Mesothelial cell of epicardium (in vitro differentiated cells): ENCODE results near the gene TGFB2. TPM values are rescaled to one million over a fixed set of nuclear protein-coding genes. Genes with fewer than 3 reads are reported as not detected.
A peak's percentile ranks its signal among the peaks of the same experiment; 100 is the strongest.

Experiments
- DNase-seq, 2 experiments: peaks; one replicate each; pipeline ENCODE4 v3.0.0; 2021; ENCODE audit warnings: low spot score in 2 of 2; ENCODE audit not compliant: unreplicated experiment in 2 of 2
- H3K27ac Mint-ChIP-seq: 2 replicates; pipeline ENCODE4 v1.8.0; 2021; ENCODE audit warnings: mixed read lengths
- H3K27me3 Mint-ChIP-seq: 2 replicates; pipeline ENCODE4 v1.8.0; 2021; ENCODE audit warnings: low read depth, mixed read lengths
- H3K36me3 Mint-ChIP-seq: 2 replicates; pipeline ENCODE4 v1.8.0; 2021; ENCODE audit warnings: mixed read lengths
- H3K4me1 Mint-ChIP-seq: 2 replicates; pipeline ENCODE4 v1.8.0; 2021; ENCODE audit warnings: mixed read lengths
- H3K4me3 Mint-ChIP-seq: 2 replicates; pipeline ENCODE4 v1.8.0; 2021; ENCODE audit warnings: mild to moderate bottlenecking, moderate library complexity, mixed read lengths
- H3K9me3 Mint-ChIP-seq: 2 replicates; pipeline ENCODE4 v1.8.0; 2021; ENCODE audit warnings: mixed read lengths
- total RNA-seq: library from RNA; stranded (reverse); gene quantifications from 3 replicates; pipeline ENCODE4 v1.2.1, GENCODE V29; 2021
- TF ChIP-seq, protein P1 (sequence below): fragments of 200-600 bp; sonication (generic); IDR thresholded peaks from one replicate; pipeline ENCODE4 v1.5.0; 2021; ENCODE audit warnings: antibody characterized with exemption; ENCODE audit not compliant: unreplicated experiment

TGFB2 gene
- total RNA-seq, 1 donor from 2014 or later: 50.6 TPM

DNA sequence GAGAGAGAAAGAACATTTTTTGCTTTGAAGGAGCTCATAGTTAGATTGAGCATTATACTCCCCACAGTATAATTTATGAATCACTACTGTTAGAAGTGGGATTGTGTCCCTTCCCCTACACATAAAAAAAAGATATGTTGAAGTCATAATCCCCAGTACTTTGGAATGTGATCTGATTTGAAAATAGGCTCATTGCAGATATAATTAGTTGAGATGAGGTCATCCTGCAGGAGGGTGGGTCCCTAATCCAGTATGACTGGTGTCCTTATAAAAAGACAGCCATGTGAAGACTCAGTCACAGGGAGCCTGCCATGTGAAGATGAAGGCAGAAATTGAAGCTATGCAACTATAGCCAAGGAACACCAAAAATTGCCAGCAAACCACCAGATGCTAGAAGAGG is 76.4 kb downstream of the TGFB2 start:
- H3K4me3 Mint-ChIP-seq: no peak overlapping the region
- peaks cover 23% of the 10 kb centered on the region for H3K36me3 Mint-ChIP-seq
- TF ChIP-seq, protein P1, sequence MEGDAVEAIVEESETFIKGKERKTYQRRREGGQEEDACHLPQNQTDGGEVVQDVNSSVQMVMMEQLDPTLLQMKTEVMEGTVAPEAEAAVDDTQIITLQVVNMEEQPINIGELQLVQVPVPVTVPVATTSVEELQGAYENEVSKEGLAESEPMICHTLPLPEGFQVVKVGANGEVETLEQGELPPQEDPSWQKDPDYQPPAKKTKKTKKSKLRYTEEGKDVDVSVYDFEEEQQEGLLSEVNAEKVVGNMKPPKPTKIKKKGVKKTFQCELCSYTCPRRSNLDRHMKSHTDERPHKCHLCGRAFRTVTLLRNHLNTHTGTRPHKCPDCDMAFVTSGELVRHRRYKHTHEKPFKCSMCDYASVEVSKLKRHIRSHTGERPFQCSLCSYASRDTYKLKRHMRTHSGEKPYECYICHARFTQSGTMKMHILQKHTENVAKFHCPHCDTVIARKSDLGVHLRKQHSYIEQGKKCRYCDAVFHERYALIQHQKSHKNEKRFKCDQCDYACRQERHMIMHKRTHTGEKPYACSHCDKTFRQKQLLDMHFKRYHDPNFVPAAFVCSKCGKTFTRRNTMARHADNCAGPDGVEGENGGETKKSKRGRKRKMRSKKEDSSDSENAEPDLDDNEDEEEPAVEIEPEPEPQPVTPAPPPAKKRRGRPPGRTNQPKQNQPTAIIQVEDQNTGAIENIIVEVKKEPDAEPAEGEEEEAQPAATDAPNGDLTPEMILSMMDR: no peak
- no peaks in the 10 kb centered on the region for H3K27me3 Mint-ChIP-seq
- DNase-seq: no peak
- peaks cover 13% of the 10 kb centered on the region for H3K9me3 Mint-ChIP-seq
- no peak overlapping the region for H3K27ac Mint-ChIP-seq
- peaks cover 11% of the 10 kb centered on the region for H3K4me1 Mint-ChIP-seq

DNA sequence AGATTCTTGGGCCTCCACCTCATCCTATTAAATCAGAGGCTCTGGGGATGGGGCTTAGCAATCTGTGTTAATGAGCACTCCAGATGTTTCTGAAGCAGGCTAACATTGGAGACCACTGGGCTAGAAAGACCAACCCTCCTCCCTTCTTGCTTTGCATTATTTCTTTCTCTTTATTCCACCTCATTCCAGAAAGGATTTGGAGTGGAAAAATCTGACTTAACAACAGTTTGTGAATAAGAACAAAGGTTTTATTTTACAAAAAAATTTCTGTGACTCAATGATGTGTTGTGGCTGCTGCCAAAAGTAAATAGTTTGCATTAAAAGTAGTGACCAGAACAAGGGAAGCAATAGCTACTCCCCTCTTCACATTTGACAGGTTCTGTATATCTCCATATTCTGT is 79.4 kb downstream of the TGFB2 start:
- H3K36me3 Mint-ChIP-seq: no peaks in the 10 kb centered on the region
- no peak for DNase-seq
- no peak overlapping the region for H3K4me3 Mint-ChIP-seq
- no peak overlapping the region for H3K27ac Mint-ChIP-seq
- peaks cover 11% of the 10 kb centered on the region for H3K4me1 Mint-ChIP-seq
- TF ChIP-seq, protein P1: no peak
- no peaks in the 10 kb centered on the region for H3K9me3 Mint-ChIP-seq
- H3K27me3 Mint-ChIP-seq: no peaks in the 10 kb centered on the region

DNA sequence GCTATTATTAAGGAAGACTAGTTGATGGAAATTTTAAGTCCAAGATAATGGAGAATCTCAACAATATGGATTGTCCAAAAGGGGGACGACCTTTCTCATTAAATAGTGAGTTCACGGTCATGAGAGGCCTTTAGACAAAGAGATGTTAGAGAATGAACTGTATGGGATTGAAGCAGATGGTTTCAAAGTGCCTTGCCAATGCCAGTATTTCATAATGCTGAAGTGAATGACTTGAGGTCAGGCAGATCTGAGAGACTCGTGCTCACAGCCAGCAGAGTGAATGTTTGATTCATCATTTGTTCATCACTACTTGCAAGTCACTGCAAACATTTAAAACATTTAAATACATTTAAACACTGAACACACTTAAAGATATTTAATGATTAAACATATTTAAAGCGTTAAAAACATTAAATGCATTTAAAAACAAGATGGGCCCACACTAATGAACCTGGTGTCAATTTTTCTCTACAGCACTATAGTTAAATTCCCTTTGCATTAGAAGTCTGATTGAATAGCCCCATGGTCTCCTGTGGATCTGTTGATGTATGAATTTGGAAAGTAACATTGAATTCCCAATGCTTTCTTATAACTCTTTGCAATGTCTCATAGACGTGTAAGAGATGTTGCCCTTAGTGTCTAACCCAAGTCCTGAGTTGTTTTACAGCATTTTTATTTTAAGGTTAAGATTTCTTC is 80.7 kb downstream of the TGFB2 start:
- no peaks in the 10 kb centered on the region for H3K9me3 Mint-ChIP-seq
- no peak for DNase-seq
- peaks cover 15% of the 10 kb centered on the region for H3K4me1 Mint-ChIP-seq
- TF ChIP-seq, protein P1: no peak
- H3K27me3 Mint-ChIP-seq: no peaks in the 10 kb centered on the region
- H3K36me3 Mint-ChIP-seq: no peaks in the 10 kb centered on the region
- no peak overlapping the region for H3K27ac Mint-ChIP-seq
- H3K4me3 Mint-ChIP-seq: no peak overlapping the region

DNA sequence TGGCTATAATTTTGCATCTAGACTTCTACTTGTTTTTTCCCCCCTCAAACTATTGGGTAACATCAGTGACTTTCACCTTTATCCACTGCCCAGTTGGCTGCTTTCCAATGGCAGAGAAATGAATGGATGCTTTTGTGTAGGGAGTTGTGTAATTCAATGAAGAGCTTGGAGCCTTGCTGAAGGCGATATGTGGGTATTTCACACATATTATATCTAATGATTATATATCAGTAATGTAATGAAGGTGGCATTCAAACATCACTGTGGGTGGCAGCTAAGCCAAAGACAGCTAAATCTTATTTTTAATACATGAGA is 81.2 kb downstream of the TGFB2 start:
- DNase-seq: no peak
- Mint-ChIP-seq H3K4me3 (no peak overlapping the region), H3K9me3 (no peaks in the 10 kb centered on the region), H3K36me3 (no peaks in the 10 kb centered on the region), H3K27me3 (no peaks in the 10 kb centered on the region), H3K27ac (no peak overlapping the region), H3K4me1 (peaks cover 17% of the 10 kb centered on the region)
- TF ChIP-seq, protein P1: no peak

DNA sequence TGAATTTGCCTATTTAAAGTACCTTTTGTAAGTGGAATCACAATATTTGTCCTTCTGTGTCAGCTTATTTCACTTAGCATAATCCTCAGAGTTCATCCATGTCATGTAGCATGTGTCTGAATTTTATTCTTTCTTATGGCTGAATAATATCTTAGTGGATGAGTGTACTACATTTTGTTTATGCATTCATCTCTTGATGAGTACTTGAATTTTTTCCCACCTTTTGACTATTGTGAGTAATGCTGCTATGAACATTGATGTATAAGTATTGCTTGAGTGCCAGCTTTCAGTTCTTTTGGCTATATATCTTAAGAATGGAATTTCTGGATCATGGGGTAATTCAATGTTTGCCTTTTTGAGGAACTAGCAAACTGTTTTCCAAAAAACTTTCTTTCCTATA is 84.2 kb downstream of the TGFB2 start:
- no peak overlapping the region for H3K27ac Mint-ChIP-seq
- H3K4me1 Mint-ChIP-seq: peaks cover 31% of the 10 kb centered on the region
- H3K27me3 Mint-ChIP-seq: no peaks in the 10 kb centered on the region
- no peaks in the 10 kb centered on the region for H3K9me3 Mint-ChIP-seq
- H3K36me3 Mint-ChIP-seq: peaks cover 2% of the 10 kb centered on the region
- no peak overlapping the region for H3K4me3 Mint-ChIP-seq
- TF ChIP-seq, protein P1: no peak
- no peak for DNase-seq

DNA sequence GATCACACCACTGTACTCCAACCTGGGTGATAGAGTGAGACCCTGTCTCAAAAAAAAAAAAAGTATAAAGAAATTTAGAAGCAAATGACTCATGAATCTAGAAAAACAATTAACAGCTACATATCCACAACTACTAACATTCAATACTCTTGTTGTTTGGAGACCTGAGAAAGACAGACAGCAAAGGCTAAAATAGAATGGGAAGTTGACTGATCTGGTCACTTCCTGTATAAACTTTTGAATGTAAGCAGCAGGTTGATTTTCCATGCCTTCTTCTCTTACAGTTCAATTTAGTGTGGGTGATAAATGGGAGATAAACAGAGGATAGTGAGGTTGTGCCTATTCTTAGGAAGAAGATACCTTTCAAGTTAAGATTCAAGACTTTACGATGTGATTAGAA is 85.2 kb downstream of the TGFB2 start:
- H3K27ac Mint-ChIP-seq: peak overlapping the region; percentile 3
- TF ChIP-seq, protein P1: no peak
- no peaks in the 10 kb centered on the region for H3K9me3 Mint-ChIP-seq
- peaks cover 32% of the 10 kb centered on the region for H3K4me1 Mint-ChIP-seq
- DNase-seq: no peak
- no peak overlapping the region for H3K4me3 Mint-ChIP-seq
- H3K36me3 Mint-ChIP-seq: peaks cover 4% of the 10 kb centered on the region
- H3K27me3 Mint-ChIP-seq: no peaks in the 10 kb centered on the region
